GM18861 (cell line): Measurements from ENCODE around the gene VPS26A.
"Not testable (repeated sequence)": the region's sequence is repeated elsewhere in the genome, so short reads cannot be mapped to it uniquely, and the experiment has no call there.

Experiments used
- ATAC-seq: cut with Tn5 transposase; IDR thresholded peaks from one replicate; pipeline ENCODE4 v1.9.1; 2021; ENCODE audit not compliant: unreplicated experiment

VPS26A gene

GRCh38 chr10:69175326-69175725 lies 51.3 kb downstream of the VPS26A start:
- not testable (repeated sequence) for ATAC-seq

- ATAC-seq, result no peak
Measured at GRCh38 chr10:69176823-69177222, 52.8 kb downstream of the VPS26A start.

GRCh38 chr10:69179089-69179742 lies 55.2 kb downstream of the VPS26A start:
- ATAC-seq, result peak; percentile 28

GRCh38 chr10:69179743-69180524 lies 56.0 kb downstream of the VPS26A start, which contains the start of gene SUPV3L1:
SUPV3L1 (plus strand) TSS chr10:69180234; CDS start chr10:69180292, 58 bp downstream.
- ATAC-seq, result peak; percentile 76

GRCh38 chr10:69180525-69181204 lies 56.7 kb downstream of the VPS26A start:
- no peak for ATAC-seq

GRCh38 chr10:69181433-69181832 lies 57.5 kb downstream of the VPS26A start:
- ATAC-seq, result no peak

GRCh38 chr10:69182005-69182404 lies 58.0 kb downstream of the VPS26A start:
- ATAC-seq, result no peak

GRCh38 chr10:69186524-69186923 lies 62.5 kb downstream of the VPS26A start:
- no peak for ATAC-seq

- ATAC-seq, result no peak
Measured at GRCh38 chr10:69201045-69201444, 77.1 kb downstream of the VPS26A start.

GRCh38 chr10:69202332-69202731 lies 78.4 kb downstream of the VPS26A start:
- no peak for ATAC-seq

GRCh38 chr10:69208761-69209160 lies 84.8 kb downstream of the VPS26A start:
- ATAC-seq, result no peak

- ATAC-seq, result no peak
Measured at GRCh38 chr10:69209787-69210484, 86.0 kb downstream of the VPS26A start.

GRCh38 chr10:69211104-69211503 lies 87.1 kb downstream of the VPS26A start:
- no peak for ATAC-seq

- ATAC-seq, result no peak
Measured at GRCh38 chr10:69211524-69211923, 87.5 kb downstream of the VPS26A start.

GRCh38 chr10:69213591-69214311 lies 89.8 kb downstream of the VPS26A start:
- no peak for ATAC-seq

- ATAC-seq, result no peak
Measured at GRCh38 chr10:69214666-69215131, 90.7 kb downstream of the VPS26A start.

- no peak for ATAC-seq
Measured at GRCh38 chr10:69215405-69216171, 91.6 kb downstream of the VPS26A start.

GRCh38 chr10:69216577-69217118 lies 92.7 kb downstream of the VPS26A start:
- ATAC-seq, result no peak

GRCh38 chr10:69217119-69217754 lies 93.3 kb downstream of the VPS26A start:
- no peak for ATAC-seq
